Measurements from ENCODE around the gene SPAAR. TPM values are rescaled to one million over a fixed set of nuclear protein-coding genes. Genes with fewer than 3 reads are reported as not detected.

SPAAR gene
- total RNA-seq, 2 donors from 2014 or later = 3.8 to 6.3 TPM

GRCh38 chr9:35935755-35936509 is 26.6 kb downstream of the SPAAR start:
- peak overlapping the region in 1 of 2 donors; percentile 20 for H3K27ac ChIP-seq
- H3K4me1 ChIP-seq = peaks cover 0 to 7% of the 10 kb centered on the region in 2 donors
- no peak overlapping the region for H3K4me3 ChIP-seq

GRCh38 chr9:35937227-35937626 is 27.9 kb downstream of the SPAAR start:
- peaks cover 0 to 7% of the 10 kb centered on the region in 2 donors for H3K4me1 ChIP-seq
- no peak for TF ChIP-seq CTCF (IDR thresholded peaks at IDR 0.05)
- DNase-seq (ENCODE audit: low spot score) = no peak
- H3K27ac ChIP-seq = no peak overlapping the region
- no peaks in the 10 kb centered on the region for H3K27me3 ChIP-seq
- no peak overlapping the region for H3K4me3 ChIP-seq
- no peaks in the 10 kb centered on the region for H3K9me3 ChIP-seq
- H3K36me3 ChIP-seq = no peaks in the 10 kb centered on the region

More at GRCh38 chr9:35935755-35936509, 26.6 kb downstream of the SPAAR start:
- TF ChIP-seq CTCF (IDR thresholded peaks at IDR 0.05) = no peak
- Histone ChIP-seq H3K36me3 (no peaks in the 10 kb centered on the region), H3K9me3 (no peaks in the 10 kb centered on the region), H3K27me3 (no peaks in the 10 kb centered on the region)
- no peak for DNase-seq (ENCODE audit: low spot score)

GRCh38 chr9:35938474-35939356 is 29.4 kb downstream of the SPAAR start:
- no peaks in the 10 kb centered on the region for H3K9me3 ChIP-seq
- H3K27ac ChIP-seq = no peak overlapping the region

GRCh38 chr9:35939679-35940250 is 30.5 kb downstream of the SPAAR start:
- Histone ChIP-seq H3K4me1 (peaks cover 0 to 7% of the 10 kb centered on the region in 2 donors), H3K4me3 (no peak overlapping the region), H3K27ac (no peak overlapping the region), H3K9me3 (no peaks in the 10 kb centered on the region), H3K36me3 (no peaks in the 10 kb centered on the region), H3K27me3 (no peaks in the 10 kb centered on the region)
- no peak for DNase-seq (ENCODE audit: low spot score)
- no peak for TF ChIP-seq CTCF (IDR thresholded peaks at IDR 0.05)

More at GRCh38 chr9:35938474-35939356, 29.4 kb downstream of the SPAAR start:
- no peaks in the 10 kb centered on the region for H3K36me3 ChIP-seq
- H3K27me3 ChIP-seq = no peaks in the 10 kb centered on the region
- no peak for DNase-seq (ENCODE audit: low spot score)
- no peak for TF ChIP-seq CTCF (IDR thresholded peaks at IDR 0.05)
- peaks cover 0 to 7% of the 10 kb centered on the region in 2 donors for H3K4me1 ChIP-seq
- no peak overlapping the region for H3K4me3 ChIP-seq

- peaks cover 0 to 14% of the 10 kb centered on the region in 2 donors for H3K4me1 ChIP-seq
- no peaks in the 10 kb centered on the region for H3K27me3 ChIP-seq
- no peaks in the 10 kb centered on the region for H3K36me3 ChIP-seq
- H3K4me3 ChIP-seq = no peak overlapping the region
- no peaks in the 10 kb centered on the region for H3K9me3 ChIP-seq
- no peak overlapping the region for H3K27ac ChIP-seq
- DNase-seq (ENCODE audit: low spot score) = no peak
- no peak for TF ChIP-seq CTCF (IDR thresholded peaks at IDR 0.05)
Observed at GRCh38 chr9:35940458-35941407, 31.4 kb downstream of the SPAAR start.
